Colon (tissue), 2 donors: ENCODE measurements around the gene SOWAHA.

Source experiments
- FAIRE-seq: peaks from 2 replicates; lab custom pipeline; 2012; peaks lifted over from hg19 to GRCh38; lab: Jason Lieb, UNC
- donor health status: control.
- donor health status: control.

Gene SOWAHA

DNA sequence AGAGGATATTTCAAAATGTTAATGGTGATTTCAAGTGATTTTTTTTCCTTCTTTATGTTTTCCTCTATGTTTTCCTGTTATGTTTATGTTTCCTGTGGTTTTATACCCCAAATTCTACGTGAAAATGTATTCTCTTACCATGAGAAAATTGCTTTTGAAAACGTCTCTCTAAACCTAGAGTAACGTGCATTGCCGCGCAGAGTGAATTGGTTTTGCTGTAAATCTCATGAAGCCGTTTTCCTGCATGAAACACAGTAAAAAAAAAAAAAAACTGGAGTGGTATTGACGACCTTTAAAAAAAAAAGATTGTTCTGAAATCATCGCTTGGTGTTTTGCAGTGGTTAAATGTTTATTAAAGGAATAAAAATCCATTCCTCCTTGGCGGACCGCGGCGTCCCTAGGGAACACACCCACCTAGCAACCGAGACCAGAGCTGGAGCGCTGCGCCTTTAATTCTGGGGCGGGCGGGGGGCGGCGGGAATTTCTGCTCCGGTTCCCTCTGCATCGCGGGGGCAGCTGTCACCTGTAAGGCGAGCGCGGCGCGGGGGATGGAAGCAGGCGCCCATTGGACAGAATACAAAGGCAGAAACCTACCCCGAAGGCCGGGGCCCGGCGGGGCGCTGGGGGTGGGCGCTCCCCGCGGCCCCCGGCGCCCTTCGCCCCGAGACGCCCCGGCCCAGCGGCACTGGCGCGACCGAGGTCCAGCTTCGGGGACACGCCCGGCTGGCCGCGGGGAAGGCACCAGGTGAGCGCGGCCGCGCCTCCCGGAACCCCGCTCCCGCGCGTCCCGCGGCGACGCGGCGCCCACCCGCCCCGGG is at the start of gene SOWAHA:
Gene SOWAHA (plus strand): TSS at position 522 of the 818 bp plus-strand sequence. CDS start 320 bp downstream, outside the sequence.
- FAIRE-seq = no peak

DNA sequence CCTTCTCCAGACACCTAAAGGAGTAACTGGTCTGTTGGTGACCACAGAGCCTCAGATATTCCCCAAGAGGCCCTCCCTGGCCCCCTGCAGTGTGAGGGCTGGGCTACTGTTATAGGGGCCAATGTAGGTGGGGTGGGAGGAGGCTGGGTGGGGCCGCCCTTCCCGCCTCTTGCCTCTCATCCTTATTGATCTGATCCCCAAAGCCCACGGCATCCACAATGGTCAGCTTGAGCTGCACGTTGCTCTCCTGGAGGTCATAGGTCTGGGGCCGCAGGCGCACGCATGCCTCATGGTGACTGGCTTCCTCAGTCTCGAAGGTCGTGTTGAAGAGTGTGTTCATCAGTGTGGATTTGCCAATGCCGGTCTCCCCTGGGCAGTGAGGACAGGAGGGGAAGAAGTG is 49.1 kb upstream of the SOWAHA start:
- no peak for FAIRE-seq

DNA sequence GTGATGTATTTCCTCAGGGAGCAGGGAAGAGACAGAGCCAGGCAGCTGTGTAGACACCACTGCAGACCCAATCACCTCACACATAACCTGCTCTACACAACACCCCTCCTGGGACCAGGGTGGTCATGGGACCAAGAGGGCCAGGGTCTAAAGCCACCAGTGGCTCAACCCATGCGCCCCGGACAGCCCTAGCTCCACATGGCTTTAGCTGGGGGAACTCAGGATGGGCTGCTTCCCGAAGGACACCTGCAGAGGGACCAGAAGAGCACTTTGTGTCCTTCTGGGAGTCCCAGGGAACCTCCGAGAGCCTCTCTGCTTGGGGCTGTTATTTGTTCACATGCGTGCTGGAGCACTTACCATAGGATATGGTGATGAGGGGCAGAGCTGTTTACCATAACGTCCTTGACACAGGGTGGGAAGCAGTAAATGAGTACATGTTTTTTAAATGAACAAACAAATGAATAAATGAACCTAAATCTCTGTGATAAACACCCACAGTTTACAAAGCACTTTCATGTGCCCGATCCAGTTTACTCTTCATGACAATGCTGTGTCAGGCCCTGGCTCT is 48.3 kb upstream of the SOWAHA start:
- FAIRE-seq = no peak

DNA sequence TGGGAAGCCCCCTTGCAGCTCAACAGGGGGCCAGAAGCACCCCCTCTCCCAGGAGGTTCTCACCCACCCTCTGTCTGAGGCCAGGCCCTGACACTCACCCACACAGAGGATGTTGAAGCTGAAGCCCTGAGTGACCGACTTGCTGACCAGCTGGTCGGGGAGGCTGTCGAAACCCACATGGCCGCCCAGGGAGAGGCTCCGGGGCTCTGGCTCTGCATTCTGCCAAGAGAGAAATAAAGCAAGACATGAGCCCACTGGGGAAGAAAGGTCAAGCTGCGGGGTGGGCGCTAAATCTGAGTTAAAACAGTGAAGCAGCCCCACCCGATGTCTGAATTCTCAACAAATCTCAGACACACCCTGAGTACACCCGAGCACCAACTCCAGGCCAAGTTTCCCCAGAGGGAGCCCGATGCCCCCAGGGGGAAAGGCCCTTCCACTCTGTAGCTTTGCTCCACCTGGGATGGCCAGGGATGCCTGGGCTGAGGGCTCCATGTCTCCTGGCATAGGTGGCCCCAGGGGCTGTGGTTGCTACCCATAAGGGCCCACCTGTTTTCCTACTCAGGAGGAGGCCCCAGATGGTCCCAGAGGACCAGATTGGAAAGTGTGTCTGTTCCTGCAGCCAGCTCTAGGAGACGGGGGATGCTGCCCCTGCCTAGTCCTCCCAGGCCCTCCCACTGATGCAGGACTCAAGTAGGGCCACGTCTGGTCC is 47.6 kb upstream of the SOWAHA start:
- no peak for FAIRE-seq

DNA sequence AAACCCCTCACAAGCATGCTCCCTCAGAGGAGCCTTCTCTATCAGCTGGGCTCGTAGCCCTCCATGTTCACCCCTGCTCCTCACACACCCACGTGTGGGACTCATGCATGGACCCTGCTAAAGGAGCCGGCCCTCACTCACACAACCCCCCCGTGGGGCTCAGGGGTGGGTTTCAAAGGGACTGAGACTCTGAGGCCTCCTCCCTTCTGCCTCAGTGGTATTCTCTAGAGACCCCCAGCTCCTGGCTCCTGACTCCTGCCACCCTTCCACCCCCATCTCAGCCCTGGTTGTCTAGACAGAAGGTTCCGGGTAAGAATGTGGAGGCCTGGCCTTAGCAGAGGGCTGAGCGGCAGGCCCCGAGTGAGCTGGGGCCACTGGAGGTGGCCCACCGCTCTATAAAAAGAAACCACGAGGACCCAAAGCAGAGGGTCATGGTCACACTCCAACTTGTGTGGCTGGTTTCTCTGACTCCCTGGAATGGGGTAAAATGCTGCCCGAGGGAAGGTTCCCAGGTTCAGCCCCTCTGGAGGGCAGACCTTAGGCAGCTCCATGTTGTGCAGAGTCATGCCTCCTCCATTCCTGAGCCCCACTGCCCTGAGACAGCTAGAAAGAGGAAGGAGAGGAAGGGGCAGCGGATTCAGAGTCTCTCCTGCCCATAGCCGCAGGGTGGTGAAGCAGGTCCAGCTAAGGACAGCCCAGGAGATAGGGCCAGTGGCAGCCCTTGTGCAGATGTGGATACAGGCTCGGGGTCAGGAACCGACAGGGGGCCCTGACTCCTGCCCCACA is 46.9 kb upstream of the SOWAHA start:
- FAIRE-seq = no peak

DNA sequence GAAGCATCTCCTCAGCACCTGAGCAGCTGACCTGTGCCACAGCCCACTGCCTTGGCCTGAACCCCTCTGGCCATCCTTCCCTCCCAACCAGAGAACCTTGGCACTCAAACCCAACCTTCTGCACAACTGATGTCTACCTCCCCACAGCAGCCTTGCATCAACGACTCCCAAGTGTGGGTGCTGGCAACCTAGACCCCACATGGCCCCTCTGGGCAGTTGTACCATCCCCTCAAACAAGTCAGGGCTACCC is 46.4 kb upstream of the SOWAHA start:
- FAIRE-seq = no peak

DNA sequence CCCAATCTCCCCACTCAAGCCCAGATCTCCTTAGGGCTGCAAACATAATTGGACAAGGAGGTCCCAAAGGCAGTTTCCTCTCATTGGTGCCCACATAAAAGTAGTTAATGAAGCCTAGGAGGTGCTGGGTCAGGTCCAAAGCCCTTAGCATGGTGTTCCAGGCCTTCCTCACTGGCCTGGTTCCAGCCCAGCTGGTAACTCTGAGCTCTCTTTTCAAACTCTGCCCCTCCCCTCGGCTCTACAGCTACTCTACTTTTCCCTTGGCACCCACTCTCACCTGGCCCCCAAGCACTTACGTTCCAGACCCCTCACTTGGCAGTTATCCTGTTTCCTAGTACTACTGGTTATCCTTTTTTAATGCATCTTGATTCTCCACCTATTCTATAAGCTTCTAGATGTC is 46.0 kb upstream of the SOWAHA start:
- no peak for FAIRE-seq

DNA sequence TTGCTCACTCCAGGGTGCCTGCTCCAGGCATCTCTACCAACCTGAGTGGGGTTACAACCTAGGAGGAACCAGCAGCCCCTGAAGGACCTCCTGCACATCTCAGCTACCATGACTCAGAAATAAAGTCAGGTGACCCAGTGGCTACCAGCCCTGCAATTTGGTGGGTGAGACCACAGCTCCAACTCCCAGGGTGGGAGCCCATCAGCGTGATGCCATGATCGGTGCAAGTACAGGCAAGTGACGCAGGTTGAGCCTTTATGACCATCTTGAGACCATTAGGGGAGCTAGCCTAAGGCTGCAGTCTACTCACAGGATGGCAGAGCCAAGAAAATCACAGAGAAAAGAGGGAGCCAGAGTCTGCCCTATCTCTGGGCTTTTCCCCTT is 44.6 kb upstream of the SOWAHA start:
- no peak for FAIRE-seq

DNA sequence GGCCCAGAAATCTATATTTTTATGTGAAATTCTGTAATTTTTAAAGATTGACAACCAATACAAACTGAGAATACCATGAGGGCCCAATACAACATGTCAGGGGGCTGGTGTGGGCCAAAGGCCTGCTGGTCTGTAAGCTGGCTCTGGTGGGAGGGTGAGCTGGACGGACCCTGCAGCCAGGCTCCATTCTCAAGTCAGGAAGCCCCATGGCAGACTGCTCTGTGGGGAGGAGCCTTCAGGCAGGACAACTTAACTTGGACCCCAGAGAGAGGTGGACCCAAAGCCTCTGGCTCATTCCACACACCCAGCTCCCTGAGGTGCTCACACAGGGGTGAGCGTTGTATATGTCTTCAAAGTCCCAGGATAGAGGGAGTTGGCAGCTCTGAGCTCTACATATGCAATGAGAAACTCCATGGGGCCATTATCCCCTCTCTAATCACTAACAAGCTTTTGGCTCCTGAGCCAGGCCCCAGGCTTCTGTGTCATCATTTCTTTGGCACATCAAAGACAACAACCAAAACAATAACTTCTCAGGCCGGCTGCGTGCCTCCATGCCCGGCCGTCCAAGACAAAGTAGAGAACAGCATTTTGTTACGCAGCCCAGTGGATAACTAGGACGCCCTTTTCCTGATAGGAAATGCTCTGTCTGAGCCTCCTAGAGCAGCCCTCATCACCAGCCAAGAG is 42.5 kb upstream of the SOWAHA start:
- no peak for FAIRE-seq

DNA sequence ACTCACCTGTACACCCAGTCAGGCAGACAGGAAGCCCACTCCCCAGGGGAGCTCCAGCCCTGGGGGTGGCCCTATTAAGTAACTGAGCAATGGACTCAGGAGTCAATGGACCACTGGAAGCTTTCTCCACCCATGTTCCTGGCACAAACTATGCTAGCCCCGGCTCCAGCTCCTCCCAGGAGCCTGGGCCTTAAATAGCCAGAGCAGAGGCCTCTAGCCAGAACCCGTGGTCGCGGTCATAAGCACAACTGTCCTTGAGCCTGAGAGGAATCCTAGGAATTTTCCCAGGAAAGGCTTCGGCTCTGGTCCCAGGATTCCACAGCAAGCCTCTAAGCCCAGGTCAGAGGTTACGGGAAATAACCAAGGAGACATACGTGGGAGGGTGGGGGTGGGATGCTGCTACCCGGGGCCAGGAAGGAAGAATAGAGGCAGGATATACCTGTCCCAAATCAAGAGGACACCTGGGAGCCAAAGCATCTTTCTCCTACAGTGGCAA is 41.6 kb upstream of the SOWAHA start:
- FAIRE-seq = no peak

DNA sequence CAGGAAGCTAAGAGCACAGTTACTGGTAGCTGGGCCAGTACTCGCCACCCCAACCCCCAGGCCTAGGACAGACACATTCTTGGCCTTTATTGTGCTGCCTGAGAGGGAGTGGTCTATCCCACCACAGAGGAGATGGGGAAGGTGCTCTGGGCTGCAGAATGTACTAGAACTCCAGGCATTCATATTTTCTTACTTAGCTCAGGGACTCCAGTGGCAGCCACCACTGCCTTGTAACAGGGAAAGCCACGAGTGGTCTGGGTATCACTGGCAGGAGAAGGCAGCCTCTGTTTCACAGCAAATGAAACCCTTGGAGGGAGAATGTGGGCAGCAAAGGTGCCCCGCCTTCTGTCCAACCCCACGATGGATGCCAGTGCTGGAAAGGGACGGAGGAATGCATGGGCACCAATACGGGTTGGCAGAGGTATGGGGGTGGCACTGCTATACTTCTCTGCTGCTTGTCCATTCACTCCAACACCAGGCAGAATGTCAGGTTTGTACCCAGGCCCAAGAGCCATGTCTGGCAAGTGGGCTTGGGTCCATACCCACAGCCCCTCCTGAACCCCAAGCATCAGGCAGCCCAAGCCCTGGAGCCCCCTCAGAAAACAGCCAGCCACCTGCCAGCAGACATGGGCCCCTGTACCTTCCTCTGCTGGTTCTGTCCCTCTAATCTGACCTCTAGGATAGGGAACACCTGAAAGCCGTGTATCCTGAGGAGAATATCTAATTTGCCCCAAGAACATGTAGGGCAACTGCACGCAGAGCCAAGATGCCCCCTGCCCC is 40.6 kb upstream of the SOWAHA start:
- FAIRE-seq = no peak

DNA sequence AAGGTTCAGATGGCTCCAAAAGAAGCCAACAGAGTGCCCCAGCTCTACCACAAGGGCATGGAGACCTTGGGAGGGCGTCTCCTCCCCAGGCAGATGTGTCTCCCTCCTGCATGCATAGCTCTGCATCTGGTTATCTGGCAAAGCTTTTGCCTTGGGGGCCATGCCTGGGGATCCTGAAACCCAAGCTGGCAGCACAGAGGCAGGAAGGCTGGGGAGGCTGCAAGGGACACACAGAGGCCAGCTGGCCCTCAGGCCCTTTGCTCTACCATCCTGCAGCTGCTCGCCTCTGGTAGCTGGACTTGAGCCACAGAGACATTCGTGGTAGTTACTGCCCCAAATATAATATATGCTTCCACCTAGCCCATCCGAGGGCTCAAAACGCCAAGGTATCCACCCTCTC is 40.0 kb upstream of the SOWAHA start:
- FAIRE-seq = no peak

DNA sequence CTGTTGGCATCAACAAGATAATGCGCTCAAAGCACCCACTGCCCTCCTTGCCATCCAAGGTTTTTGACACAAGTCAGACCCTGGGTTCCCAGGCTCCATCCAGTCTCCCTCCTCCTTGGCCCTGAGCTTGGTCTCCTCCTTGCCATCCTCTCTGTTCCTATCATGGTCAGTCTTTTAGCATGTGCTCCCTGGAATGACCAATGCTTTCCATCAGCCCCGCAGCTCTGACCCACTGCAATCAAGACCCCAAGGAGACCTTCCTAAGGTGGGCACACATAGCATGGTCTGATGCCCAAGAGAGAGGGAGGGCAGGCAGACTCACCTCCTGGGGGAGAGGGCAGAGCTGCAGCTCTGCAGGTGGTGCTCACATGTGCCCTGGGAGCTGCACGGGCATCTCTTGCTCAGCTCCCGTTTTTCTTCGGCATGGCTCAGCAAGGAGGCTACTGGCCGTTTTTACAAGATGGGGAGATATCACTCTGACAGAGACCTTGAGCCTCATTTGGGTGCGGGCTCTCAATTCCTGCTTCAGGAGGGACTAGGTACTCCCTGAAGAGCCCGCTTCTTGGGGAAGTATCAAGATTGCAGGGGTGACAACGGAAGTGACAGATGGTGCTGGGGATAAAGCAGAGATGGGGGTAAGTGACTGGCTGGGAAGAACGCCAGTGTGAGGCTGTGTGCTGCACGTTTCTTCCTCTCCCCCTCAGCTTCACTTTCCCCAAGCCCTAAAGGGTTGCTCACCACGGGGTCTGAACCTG is 39.3 kb upstream of the SOWAHA start:
- FAIRE-seq = no peak

DNA sequence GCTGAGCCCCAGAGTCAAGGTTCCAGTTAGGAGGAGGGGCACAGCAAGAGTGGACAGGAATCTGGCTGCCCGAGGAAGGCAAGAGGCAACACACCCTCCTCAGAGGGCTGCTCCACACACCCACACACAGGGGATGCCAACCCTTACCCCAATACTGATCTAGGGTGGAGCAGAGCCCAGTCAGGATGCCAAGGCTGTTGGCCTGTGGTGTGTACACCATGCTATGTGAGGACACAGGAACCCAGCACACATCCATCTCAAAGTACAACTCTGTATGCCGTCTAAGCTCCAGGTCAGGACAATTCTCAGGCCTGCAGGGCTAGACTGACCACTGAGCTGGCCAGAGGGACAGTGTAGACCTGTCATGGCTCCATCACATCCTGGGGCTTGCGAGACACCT is 38.7 kb upstream of the SOWAHA start:
- FAIRE-seq = no peak

DNA sequence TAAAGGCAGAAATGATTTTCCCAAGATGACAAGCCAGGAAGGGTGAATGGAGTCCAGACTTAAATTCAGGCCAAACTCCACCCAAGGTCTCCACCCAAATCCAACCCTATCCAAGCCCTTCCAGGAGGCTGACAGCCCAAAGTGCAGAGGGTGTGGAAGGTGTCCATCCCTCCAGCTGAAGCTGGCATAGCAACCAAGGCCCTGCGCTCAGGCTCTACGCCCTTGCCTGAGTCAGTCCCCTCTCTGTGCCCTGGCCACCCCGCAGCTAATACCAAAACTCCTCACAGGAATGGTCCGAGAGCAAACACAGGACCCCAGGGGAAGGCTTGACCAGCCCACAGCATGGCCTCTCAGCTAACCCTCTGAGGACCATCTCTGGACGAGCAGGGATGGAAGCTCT is 38.2 kb upstream of the SOWAHA start:
- no peak for FAIRE-seq

DNA sequence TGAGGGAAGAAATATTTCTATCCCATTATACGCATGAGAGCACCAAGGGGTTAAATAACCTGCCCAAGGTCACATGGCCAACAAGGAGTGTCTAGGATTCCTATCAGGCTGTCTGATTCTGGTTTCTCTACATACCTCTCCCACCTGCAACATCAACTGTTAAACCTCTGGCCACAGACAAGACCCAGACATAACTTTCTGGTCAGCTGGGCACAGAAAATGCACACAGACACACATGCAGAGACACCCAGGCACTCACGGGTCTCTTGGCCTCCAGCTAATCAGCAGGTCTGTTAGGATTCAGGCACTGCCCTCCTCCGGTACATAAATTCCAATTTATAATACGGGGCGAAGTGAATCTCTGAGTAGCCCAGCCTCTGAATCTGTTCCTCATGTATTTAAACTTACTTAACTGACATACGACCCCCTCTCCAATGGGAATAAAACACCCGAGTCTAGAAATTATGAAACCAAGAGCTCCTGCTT is 37.6 kb upstream of the SOWAHA start:
- no peak for FAIRE-seq

DNA sequence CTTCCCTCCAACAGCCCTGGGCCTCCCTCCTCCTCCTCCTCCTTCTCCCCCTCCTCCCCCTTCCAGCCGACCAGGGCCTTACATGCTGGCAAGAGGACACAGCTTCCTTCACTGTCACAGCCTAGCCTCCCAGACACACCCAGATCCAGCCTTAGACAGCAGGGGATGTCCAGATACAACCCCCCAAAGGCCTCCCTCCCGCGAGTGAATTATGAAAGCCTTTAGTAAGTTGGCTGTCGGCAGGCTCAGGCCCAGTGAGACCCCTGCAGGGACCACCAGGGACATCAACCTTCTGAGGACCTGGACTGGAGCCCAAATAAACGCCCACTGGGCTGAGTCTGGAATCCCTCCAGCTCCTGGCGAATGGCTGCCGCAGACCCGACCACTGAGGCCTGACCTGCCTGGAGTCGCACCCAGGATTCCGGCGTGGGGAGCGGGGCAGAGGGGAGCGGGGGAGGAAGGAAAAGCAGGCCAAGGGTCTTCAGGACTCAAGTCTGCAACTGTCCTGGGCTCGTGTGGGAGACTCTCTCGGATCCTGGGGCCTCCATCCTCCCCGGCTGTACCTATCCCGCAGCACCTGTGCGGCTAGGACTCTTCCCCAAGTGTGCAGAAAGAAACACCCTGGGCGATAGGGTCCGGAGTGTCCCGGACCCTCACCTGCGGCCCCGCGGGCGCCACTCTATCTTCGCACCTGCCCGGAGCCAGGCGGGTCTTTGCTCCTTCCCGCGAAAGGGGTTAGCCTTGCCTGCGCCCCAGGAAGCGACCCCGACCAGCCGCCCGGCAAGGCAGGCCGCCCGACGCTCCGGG is 36.8 kb upstream of the SOWAHA start:
- FAIRE-seq = no peak

DNA sequence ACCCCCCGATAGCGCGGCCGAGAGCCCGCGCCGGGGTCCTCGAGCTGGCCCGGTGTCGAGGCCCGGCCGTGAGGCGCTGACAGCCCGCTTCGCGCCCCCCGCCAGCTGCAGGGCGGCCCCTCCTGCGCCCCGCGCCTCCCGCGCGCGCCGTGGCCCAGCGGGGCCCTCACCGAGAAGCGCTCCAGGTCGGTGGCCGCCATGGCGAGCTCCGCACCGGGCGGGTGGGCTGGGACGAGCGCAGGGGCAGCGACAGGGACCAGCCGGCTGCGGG is 36.2 kb upstream of the SOWAHA start:
- FAIRE-seq = no peak

DNA sequence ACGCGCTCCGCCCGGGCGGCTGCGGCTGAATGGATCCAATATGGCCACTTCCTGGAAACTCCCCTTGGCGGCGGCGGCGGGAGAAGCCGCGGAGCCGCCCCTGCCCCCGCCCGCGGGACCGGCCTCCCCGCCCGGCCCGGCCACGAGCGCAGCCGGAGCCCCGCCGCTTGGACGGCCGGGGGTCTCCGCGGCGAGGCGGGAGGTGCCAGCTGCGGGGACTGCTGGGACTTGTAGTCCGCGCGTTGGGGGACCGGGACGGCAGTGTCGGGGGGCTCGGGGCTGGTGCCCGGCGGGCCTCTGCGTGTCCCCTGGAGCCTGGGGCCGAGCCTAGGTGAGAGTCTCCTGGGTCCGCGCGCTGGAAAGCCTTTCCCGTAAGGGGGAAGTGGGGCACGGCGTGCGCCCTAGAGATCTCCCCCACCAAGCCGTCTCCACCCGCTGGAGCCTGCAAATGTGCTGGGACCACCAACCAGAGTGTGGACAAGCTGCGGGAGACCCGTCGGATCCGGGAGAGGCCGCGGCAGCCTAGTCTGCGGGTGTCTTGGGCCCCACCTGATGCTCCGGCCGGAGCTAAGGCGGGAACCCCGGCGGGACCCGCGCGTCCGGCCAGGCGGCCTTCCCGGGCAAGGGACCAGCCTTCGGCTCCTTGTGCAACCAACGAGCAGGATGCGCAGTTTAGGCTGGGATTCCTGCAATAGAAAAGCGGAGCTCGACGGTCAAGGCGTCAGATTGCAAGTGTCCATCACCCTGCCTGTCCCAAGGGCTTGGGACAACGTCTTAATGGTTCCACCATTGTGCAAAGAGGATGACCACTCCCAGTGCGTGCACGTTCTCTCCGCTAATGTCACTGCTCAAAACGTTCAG is 35.7 kb upstream of the SOWAHA start, which contains the start of gene SEPTIN8:
Gene SEPTIN8 (minus strand): TSS at position 31 of the 861 bp plus-strand sequence. CDS start 102 bp downstream, outside the sequence.
- no peak for FAIRE-seq
